GM21528 (cell line): ENCODE results near the gene CFAP99.

Experiments used
- ATAC-seq: cut with Tn5 transposase; IDR thresholded peaks from one replicate; pipeline ENCODE4 v1.9.1; 2021; ENCODE audit warnings: mild to moderate bottlenecking, moderate library complexity; ENCODE audit not compliant: unreplicated experiment, low FRiP score

The CFAP99 gene

GRCh38 chr4:2445130-2445529 is 26.4 kb downstream of the CFAP99 start:
- ATAC-seq: no peak

DNA sequence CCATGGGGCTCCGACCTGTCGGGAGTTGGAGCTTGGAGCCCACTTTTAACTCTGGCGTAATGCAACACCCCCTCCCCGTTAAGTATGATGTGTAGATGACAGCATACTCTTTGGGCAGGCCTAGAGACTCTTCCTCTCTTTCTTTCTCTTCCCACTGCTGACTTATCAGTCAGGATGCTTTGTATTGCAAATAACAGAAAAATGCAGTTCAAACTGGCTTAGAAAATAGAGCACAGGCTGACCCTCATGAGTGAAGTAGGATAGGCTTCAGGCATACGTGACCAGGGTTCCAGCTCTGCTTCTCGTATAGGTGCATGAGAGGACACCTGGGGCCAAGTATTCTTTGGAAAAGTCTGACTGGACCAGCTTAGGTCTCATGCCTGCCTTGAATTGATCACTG is 26.8 kb downstream of the CFAP99 start:
- no peak for ATAC-seq

GRCh38 chr4:2446656-2447564 is 28.2 kb downstream of the CFAP99 start:
- no peak for ATAC-seq

DNA sequence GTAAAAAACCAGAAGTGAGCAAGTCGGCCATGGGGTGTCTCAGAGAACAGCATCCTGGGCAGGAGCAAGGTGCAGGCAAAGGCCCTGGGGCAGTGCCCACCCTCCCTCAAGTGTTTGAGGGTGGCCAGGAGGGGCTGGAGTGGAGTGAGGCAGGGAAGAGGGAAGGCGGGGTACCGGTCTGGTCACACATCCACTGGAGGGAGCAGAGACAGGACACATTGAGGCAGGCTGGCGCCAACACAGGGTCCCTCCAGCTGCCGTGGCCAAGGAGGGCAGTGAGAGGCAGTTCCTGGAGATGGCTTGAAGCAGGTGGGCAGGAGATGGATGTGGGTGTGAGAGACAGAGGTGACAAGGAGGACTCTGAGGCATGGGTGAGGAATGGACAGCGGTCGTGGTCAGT is 29.8 kb downstream of the CFAP99 start:
- no peak for ATAC-seq

DNA sequence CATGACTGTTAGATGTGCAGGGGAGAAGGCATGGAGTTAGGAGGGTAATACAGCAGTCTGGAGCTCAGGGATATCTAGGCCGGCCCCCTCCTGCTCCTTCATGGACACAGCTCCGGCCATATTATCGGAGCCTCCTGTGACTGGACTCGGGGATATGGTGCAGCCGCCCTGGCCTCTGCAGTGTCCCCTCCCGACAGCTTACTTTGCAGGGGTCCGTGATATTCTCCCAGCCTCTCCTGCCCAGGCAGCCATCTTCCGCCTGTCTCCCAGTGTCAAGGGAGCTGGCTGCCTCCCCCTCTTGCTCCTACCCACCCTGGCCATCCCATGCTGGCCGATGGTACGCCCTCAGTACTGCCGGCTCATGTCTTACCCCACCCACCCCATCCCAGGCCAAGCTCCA is 30.3 kb downstream of the CFAP99 start:
- ATAC-seq: no peak

DNA sequence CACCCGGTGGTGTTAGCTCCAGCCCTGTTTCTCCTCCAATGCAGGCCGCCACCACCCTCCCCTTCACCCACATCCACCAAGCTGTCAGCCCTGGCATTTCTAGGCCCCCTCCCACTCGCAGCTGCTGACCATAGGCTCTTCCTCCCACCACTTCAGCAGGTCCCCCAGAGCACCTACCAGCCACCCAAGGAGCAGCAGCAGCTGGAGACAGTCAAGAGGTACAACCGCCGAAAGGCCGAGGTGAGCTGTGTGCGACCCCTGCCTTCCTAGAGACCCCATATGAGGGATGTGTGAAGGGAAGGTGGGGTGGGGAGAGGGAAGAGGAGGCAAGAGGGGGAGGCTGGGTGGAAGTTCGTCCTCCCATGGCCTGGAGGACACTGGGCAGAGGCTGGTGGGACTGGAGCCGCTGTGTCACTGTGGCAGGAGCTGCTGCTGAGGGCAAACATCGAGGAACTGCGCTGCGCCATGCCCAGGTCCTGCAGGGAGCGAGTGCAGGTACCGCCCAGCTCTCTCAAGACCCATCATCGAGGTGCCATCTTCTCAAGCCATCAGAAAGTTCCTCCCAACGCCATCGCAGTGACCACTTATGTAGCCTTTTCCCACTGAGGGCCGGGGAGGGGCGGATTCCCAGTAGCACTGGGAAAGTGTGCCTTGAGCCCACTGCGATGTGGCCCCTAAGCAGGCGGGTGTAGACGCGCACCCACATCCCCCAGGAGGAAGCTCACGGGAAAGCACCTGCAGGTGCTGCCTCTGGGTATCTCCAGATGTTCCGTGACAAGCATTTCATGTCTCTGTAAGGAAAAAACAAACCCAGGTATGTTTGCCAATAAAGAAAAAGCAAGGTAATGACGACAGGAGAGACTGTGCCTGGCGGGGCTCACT is 31.0 kb downstream of the CFAP99 start:
- no peak for ATAC-seq

DNA sequence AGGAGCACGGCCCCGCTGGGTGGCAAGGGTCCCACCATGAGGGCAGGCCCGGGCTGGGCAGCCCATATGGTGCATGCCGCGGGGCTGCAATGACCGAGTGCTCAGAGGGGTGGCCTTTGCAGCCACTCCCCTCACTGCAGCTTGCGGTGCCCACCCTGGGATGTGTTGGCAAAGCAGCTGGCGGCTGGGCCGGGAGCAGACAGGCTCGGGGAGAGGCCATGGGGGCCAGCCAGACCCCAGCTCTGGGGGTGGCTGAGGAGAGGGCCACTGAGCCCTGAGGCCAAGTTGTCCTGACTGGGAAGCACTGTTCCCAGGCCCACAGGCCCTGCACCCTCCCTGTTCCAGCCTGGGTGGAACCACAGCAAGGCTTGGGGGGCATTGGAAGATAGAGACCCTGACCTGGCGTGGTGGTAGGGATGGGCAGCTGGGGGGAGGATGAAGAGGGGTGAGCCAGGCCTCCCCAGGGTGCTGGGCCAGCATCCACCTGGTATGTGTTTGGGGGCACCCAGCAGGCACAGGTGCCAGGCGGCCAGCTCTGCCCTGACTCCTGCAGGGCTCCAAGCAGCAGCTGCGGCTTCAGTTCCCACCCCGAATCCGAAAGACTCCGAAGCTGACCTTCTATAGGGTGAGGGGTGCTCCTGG is 31.8 kb downstream of the CFAP99 start:
- no peak for ATAC-seq

DNA sequence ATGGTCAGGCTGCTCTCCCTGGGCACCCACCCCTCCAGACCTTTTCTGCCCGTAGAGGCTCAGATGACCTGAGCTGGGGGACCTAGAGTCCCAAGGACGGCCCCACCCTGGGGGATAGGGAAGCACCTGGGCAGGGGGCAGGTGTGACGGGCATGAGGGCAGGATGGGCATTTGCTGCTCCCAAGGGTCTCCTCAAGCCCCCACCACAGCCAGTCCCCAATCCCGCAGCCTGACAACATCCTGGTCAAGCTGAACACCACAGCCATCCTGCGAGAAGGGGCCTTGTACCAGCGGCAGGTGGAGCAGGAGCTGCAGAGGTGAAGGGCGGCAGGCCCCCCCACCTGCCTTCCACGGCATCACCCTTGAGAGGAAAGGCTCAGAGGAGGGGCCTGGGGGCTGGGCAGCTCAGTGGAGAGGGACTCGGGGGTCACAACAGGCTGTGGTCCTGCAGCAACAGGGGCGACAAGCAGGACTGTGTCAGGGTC is 32.3 kb downstream of the CFAP99 start:
- no peak for ATAC-seq

DNA sequence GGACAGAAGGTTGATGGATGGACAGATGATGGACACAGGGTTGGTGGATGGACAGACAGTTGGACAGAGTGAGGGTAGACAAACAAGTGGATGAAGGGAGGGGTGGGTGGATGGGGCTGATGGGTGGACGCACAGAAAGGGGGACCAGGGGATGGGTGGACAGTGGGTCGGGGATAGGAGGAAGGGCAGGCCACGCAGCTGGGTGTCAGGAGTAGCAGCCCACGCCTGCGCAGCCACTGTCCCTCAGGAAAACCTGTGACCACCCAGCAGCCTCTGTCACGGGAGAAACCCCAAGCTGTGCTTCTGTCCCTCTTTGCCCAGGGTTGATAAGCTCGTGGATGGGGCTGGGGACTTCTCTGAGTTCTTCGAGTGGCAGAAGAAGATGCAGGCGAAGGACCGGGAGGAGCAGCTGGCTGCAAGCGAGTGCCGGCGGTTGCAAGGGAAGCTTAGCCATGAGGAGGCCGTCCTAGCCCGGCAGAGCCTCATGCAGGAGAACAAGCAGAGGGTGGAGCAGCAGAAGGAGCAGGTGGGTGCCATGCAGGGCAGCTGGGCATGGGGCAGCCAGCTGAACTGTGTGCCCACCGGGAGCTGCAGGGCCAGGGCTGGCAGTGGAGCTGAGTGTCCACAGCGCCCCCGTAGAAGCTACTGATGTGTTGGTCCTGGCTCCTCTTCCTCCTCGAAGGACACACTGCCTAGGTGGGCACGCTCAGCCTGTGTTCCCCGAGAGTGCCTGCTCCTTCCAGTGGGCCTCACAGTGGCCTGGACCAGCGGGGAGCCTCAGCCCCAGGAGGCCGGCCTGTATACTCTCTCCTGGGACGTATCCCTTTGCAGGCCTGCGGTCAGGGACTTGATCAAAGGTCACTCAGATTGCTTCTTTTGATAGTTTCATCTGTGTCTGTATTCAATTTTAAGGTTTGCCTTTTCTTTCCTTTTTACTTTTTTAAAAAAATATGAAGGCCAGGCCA is 33.3 kb downstream of the CFAP99 start:
- no peak for ATAC-seq

GRCh38 chr4:2457481-2458295 is 38.9 kb downstream of the CFAP99 start:
- ATAC-seq: no peak

DNA sequence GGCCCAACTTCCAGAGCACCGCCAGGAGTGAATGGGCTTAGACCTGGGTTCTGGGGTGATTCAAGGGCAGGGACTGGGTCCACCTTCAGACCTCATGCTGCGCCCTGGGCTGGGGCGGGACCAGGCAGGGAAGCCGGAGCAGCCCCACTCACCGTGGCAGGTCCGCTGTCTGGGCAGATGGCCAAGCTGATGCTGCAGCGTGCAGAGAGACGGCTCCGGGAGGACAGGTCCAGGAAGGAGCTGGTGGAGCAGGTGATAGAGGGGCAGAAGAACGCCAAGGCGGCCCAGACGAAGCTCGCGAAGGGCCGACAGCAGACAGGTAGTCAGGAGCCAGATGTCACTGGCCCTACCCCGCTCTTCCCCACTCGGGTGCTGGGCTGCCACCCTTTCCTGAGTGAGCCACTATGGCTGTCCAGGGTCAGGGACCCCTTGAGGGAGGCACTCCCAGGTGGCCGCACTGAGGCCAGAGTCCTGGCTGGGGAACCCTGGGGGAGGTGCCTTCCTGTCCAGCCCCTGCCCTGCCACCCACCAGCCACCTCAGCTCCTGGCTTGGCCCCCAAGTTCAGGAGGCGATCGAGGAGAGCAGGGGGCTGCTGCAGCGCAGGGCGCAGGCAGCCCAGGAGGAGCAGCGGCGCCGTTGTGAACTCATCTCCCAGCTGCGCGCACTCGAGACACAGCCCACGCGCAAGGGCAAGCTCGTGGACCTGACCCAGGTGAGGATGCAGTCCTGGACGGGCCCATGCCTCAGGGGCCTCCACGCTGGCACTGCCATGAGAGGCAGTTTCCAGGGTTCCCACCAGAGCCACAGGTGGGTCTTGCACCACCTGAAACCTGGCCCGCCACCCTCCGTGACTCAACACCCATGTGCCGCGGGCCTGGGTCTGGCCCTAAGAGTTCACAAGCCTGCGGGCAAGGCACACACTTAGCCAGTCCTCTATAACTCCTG is 40.1 kb downstream of the CFAP99 start:
- no peak for ATAC-seq

DNA sequence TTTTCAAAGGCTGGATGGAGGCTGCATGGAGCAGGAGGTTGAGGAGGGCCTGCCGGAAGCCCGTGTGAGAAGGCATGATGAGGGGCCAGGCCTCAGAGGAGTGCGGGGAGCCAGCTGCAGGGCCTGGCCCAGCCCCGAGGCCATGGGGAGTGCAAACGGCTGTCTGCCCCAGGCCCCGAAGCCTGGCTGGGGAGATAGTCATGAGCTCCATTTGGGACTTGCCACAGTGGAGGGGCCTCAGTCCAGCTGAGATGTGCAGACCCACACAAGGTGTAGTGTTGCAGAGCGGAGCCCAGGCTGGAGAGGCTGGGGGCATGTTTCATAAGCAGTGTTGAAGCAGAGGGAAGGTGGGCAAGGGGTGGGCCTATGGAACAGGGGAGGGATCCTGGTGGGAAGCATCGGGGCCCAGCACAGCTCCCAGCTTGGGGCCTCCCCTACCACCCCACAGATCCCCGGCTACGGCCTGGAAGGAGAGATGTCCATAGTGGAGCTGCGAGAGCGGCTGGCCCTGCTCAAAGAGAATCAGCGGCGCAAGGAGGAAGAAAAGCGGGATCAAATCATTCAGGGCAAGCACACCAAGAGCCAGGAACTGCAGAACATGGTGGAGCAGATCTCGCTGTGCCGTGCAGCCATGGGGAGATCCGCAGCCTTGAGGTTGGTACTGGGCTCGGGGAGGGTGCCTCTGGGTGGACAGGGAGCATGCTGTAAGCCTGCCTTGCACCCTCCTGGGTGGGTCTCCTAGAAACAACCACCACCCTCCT is 41.0 kb downstream of the CFAP99 start:
- ATAC-seq: no peak

GRCh38 chr4:2461246-2461960 is 42.6 kb downstream of the CFAP99 start:
- ATAC-seq: no peak

GRCh38 chr4:2462218-2462991 is 43.6 kb downstream of the CFAP99 start:
- peak; percentile 72 for ATAC-seq

GRCh38 chr4:2462992-2463762 is 44.4 kb downstream of the CFAP99 start:
- ATAC-seq: no peak
